HG02870 (cell line): ENCODE measurements around the gene HSPB1.
"Not testable (repeated sequence)": the region's sequence is repeated elsewhere in the genome, so short reads cannot be mapped to it uniquely, and the experiment has no call there.

Source experiments
- ATAC-seq: cut with Tn5 transposase; IDR thresholded peaks from one replicate; pipeline ENCODE4 v1.9.1; 2021; ENCODE audit warnings: mild to moderate bottlenecking, moderate library complexity; ENCODE audit not compliant: unreplicated experiment

Gene HSPB1

GRCh38 chr7:76281006-76281705 is 21.3 kb upstream of the HSPB1 start:
- no peak for ATAC-seq

GRCh38 chr7:76281706-76282343 is 20.6 kb upstream of the HSPB1 start:
- no peak for ATAC-seq

GRCh38 chr7:76282344-76283253 is 19.9 kb upstream of the HSPB1 start:
- ATAC-seq = no peak

- no peak for ATAC-seq
These were observed 19.0 kb upstream of the HSPB1 start for GRCh38 chr7:76283254-76284159.

- ATAC-seq = no peak
These were observed 16.7 kb upstream of the HSPB1 start for GRCh38 chr7:76285604-76286374.

GRCh38 chr7:76286842-76287403 is 15.6 kb upstream of the HSPB1 start:
- no peak for ATAC-seq

GRCh38 chr7:76290847-76291350 is 11.6 kb upstream of the HSPB1 start:
- ATAC-seq = not testable (repeated sequence)

- peak; percentile 85 for ATAC-seq
These were observed 10.9 kb upstream of the HSPB1 start for GRCh38 chr7:76291351-76292212.

- ATAC-seq = no peak
These were observed 10.3 kb upstream of the HSPB1 start for GRCh38 chr7:76292213-76292573.

GRCh38 chr7:76292911-76293310 is 9.6 kb upstream of the HSPB1 start:
- ATAC-seq = not testable (repeated sequence)

GRCh38 chr7:76293407-76293901 is 9.0 kb upstream of the HSPB1 start:
- no peak for ATAC-seq

- no peak for ATAC-seq
These were observed 8.0 kb upstream of the HSPB1 start for GRCh38 chr7:76294344-76295024.

- ATAC-seq = no peak
These were observed 5.4 kb upstream of the HSPB1 start for GRCh38 chr7:76296743-76297740.

- no peak for ATAC-seq
These were observed 2.2 kb upstream of the HSPB1 start for GRCh38 chr7:76300166-76300731.

- ATAC-seq = no peak
These were observed 1.5 kb upstream of the HSPB1 start for GRCh38 chr7:76301000-76301399.
